ENCODE measurements around the gene CCNC.

The CCNC gene

GRCh38 chr6:99568103-99568933 lies at the start of gene CCNC:
CCNC (minus strand) TSS chr6:99568660; CDS start chr6:99568527, 133 bp downstream.
- DNase-seq (ENCODE audit: extremely low read depth in 1 of 2, low read depth in 1 of 2): peak; percentile 77 to 80

GRCh38 chr6:99617131-99617530 lies 48.7 kb upstream of the CCNC start:
- no peak for DNase-seq (ENCODE audit: extremely low read depth in 1 of 2, low read depth in 1 of 2)

- DNase-seq (ENCODE audit: extremely low read depth in 1 of 2, low read depth in 1 of 2): no peak
These were observed 46.1 kb upstream of the CCNC start for GRCh38 chr6:99614430-99615186.

GRCh38 chr6:99613705-99614429 lies 45.4 kb upstream of the CCNC start:
- DNase-seq (ENCODE audit: extremely low read depth in 1 of 2, low read depth in 1 of 2): no peak

- no peak for DNase-seq (ENCODE audit: extremely low read depth in 1 of 2, low read depth in 1 of 2)
These were observed 44.9 kb upstream of the CCNC start for GRCh38 chr6:99613409-99613704.

- DNase-seq (ENCODE audit: extremely low read depth in 1 of 2, low read depth in 1 of 2): no peak
These were observed 44.3 kb upstream of the CCNC start for GRCh38 chr6:99612551-99613408.

GRCh38 chr6:99611148-99611547 lies 42.7 kb upstream of the CCNC start:
- no peak for DNase-seq (ENCODE audit: extremely low read depth in 1 of 2, low read depth in 1 of 2)

- DNase-seq (ENCODE audit: extremely low read depth in 1 of 2, low read depth in 1 of 2): no peak
These were observed 41.5 kb upstream of the CCNC start for GRCh38 chr6:99609905-99610489.

GRCh38 chr6:99608886-99609482 lies 40.5 kb upstream of the CCNC start:
- no peak for DNase-seq (ENCODE audit: extremely low read depth in 1 of 2, low read depth in 1 of 2)

GRCh38 chr6:99608059-99608885 lies 39.8 kb upstream of the CCNC start:
- no peak for DNase-seq (ENCODE audit: extremely low read depth in 1 of 2, low read depth in 1 of 2)

- no peak for DNase-seq (ENCODE audit: extremely low read depth in 1 of 2, low read depth in 1 of 2)
These were observed 39.1 kb upstream of the CCNC start for GRCh38 chr6:99607416-99608036.

GRCh38 chr6:99606656-99607415 lies 38.4 kb upstream of the CCNC start, which contains the start of gene PRDM13:
PRDM13 (plus strand) TSS chr6:99606833; CDS start chr6:99607035, 202 bp downstream.
- DNase-seq (ENCODE audit: extremely low read depth in 1 of 2, low read depth in 1 of 2): no peak

GRCh38 chr6:99605911-99606655 lies 37.6 kb upstream of the CCNC start:
- no peak for DNase-seq (ENCODE audit: extremely low read depth in 1 of 2, low read depth in 1 of 2)

- no peak for DNase-seq (ENCODE audit: extremely low read depth in 1 of 2, low read depth in 1 of 2)
These were observed 36.7 kb upstream of the CCNC start for GRCh38 chr6:99605074-99605734.

- no peak for DNase-seq (ENCODE audit: extremely low read depth in 1 of 2, low read depth in 1 of 2)
These were observed 36.0 kb upstream of the CCNC start for GRCh38 chr6:99604166-99605073.

All from activated CD8-positive, alpha-beta memory T cell treated with anti-CD3 and anti-CD28 coated beads for 1 hour (primary cell).